ENCODE results near the gene CAMKK2. TPM values are rescaled to one million over a fixed set of nuclear protein-coding genes. Genes with fewer than 3 reads are reported as not detected.

CAMKK2 gene
- polyA plus RNA-seq, 1 of the 3 experiments (the other 2 are of a cell fraction) = 23.6 TPM

- TF ChIP-seq ZBTB33 (IDR thresholded peaks at IDR 0.05; ENCODE audit: borderline replicate concordance, low read depth) (no peak), USF1 (IDR thresholded peaks at IDR 0.05; ENCODE audit: borderline replicate concordance, low read depth) (no peak), NRF1 (IDR thresholded peaks at IDR 0.05; ENCODE audit: low read depth, low read length) (no peak), RCOR1 (IDR thresholded peaks at IDR 0.05; ENCODE audit: low read length) (no peak), NFIC (IDR thresholded peaks at IDR 0.05; ENCODE audit: borderline replicate concordance) (no peak), EP300 (IDR thresholded peaks at IDR 0.05; ENCODE audit: borderline replicate concordance in 1 of 2, low read depth in 1 of 2, low read length in 1 of 2) (no peak), REST (IDR thresholded peaks at IDR 0.05; ENCODE audit: low read depth, low read length) (no peak), TEAD4 (IDR thresholded peaks at IDR 0.05; ENCODE audit: borderline replicate concordance, insufficient read depth) (no peak), SIN3A (IDR thresholded peaks at IDR 0.05; ENCODE audit: borderline replicate concordance, low read depth, low read length) (no peak), SMC3 (IDR thresholded peaks at IDR 0.05; ENCODE audit: low read depth, low read length) (no peak), MAX (IDR thresholded peaks at IDR 0.05; ENCODE audit: low read depth) (no peak)
Measured at GRCh38 chr12:121251838-121252237, 44.7 kb downstream of the CAMKK2 start (continued).

- H3K79me2 ChIP-seq (ENCODE audit: insufficient read depth) = no peaks in the 10 kb centered on the region
- no peaks in the 10 kb centered on the region for H4K20me1 ChIP-seq (ENCODE audit: insufficient read depth)
- ChIA-PET POLR2A (no interaction called here), CTCF (no interaction called here)
- H3K4me1 ChIP-seq (ENCODE audit: control insufficient read depth in 1 of 2, insufficient read depth in 2 of 2, low read depth in 1 of 2, low read length in 1 of 2) = no peaks in the 10 kb centered on the region
- no peak overlapping the region for H2AFZ ChIP-seq (ENCODE audit: low read depth)
- 89% methylated on average over 14 of the region's 14 CpGs for WGBS (ENCODE audit: low lambda C conversion rate)
- H3F3A ChIP-seq (replicated peaks; ENCODE audit: insufficient read depth) = no peaks in the 10 kb centered on the region
- no peaks in the 10 kb centered on the region for H3K9me2 ChIP-seq
- H3K9me3 ChIP-seq = no peaks in the 10 kb centered on the region
- TF ChIP-seq NRF1 (IDR thresholded peaks at IDR 0.05; ENCODE audit: low read depth, low read length) = no peak
- no peak for TF ChIP-seq POLR2AphosphoS5 (IDR thresholded peaks at IDR 0.05; ENCODE audit: low read depth, low read length)
- TF ChIP-seq CHD2 (IDR thresholded peaks at IDR 0.05; ENCODE audit: low read length, partially characterized antibody) = no peak
- TF ChIP-seq TEAD4 (IDR thresholded peaks at IDR 0.05; ENCODE audit: borderline replicate concordance, insufficient read depth) = no peak
- H3K36me3 ChIP-seq (replicated peaks in 1 of 2; ENCODE audit: control insufficient read depth in 1 of 2, insufficient read depth in 2 of 2, low read length in 1 of 2) = peaks cover 0 to 23% of the 10 kb centered on the region in 2 experiments
- no peak overlapping the region for H3K4me3 ChIP-seq (ENCODE audit: low read depth in 2 of 2, low read length in 1 of 2)
- no peak overlapping the region for H3K4me2 ChIP-seq
- no peak overlapping the region for H3K27ac ChIP-seq (ENCODE audit: low read depth in 2 of 2, low read length in 1 of 2)
- DNase-seq = no peak
- no peak overlapping the region for H3K9ac ChIP-seq
- no peaks in the 10 kb centered on the region for H3K27me3 ChIP-seq (ENCODE audit: insufficient read depth)
Measured at GRCh38 chr12:121250359-121250758, 46.1 kb downstream of the CAMKK2 start.
